Measurements from ENCODE around the gene SELENON. TPM values are rescaled to one million over a fixed set of nuclear protein-coding genes. Genes with fewer than 3 reads are reported as not detected.
"Not testable (repeated sequence)": the region's sequence is repeated elsewhere in the genome, so short reads cannot be mapped to it uniquely, and the experiment has no call there.

Gene SELENON
- total and polyA plus RNA-seq, 2 donors = 4.8 to 17.4 TPM

DNA sequence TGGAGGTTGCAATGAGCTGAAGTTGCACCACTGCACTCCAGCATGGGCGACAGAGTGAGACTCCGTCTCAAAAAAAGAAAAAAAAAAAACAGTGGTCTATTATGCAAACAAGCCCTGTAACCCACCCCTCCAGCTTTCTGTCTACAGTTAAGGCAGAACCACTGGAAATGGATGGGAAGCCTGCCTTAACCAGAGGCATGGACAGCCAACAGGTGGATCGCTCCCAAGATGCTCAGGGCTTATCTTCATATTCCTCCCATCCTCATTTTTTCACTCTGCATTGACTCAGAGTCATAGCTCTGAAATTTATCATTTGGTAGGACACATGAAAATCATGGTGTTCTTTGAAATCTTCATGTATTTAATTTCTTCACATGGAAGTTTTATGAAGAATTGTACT is 28.5 kb downstream of the SELENON start:
- no peak overlapping the region for H3K27ac ChIP-seq (ENCODE audit: low read depth in 1 of 2, low read length in 1 of 2)
- no peaks in the 10 kb centered on the region for H3K9me3 ChIP-seq (ENCODE audit: control insufficient read depth in 2 of 2, insufficient read depth in 1 of 2, low read length in 1 of 2)
- H3K27me3 ChIP-seq (ENCODE audit: control insufficient read depth in 2 of 2, insufficient read depth in 1 of 2, low read length in 1 of 2) = no peaks in the 10 kb centered on the region
- DNase-seq (ENCODE audit: low read depth in 6 of 9, low spot score in 9 of 9) = no peak
- H3K36me3 ChIP-seq (ENCODE audit: control insufficient read depth in 2 of 2, insufficient read depth in 2 of 2, low read length in 1 of 2) = peaks cover 56 to 84% of the 10 kb centered on the region in 2 donors
- H3K4me1 ChIP-seq (ENCODE audit: control insufficient read depth in 2 of 2, insufficient read depth in 2 of 2, low read length in 2 of 2) = peaks cover 0 to 3% of the 10 kb centered on the region in 2 donors
- 65% methylated on average over 3 of the region's 3 CpGs for WGBS
- no peak overlapping the region for H3K4me3 ChIP-seq (ENCODE audit: low read length in 2 of 2)

DNA sequence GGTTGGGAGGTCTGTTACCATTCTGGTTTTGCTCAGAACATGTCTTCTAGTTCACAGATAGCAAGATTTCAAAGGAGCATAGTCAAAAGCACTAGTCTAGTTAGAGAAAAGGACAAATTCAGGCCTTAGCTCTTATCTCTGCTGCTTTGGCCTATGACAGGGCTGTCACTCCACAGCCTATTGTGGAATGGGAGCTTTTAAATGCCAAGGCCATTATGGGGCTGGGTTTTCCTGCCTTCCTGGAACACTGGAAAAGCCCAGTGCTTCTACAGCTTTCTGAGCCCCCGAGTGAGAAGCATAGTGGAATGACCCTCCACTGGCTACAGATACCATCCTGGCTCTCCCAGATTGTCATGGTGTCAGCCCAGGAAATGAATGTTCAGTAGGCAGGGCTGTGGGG is 29.1 kb downstream of the SELENON start:
- Histone ChIP-seq H3K27me3 (ENCODE audit: control insufficient read depth in 2 of 2, insufficient read depth in 1 of 2, low read length in 1 of 2) (no peaks in the 10 kb centered on the region), H3K4me3 (ENCODE audit: low read length in 2 of 2) (no peak overlapping the region), H3K27ac (ENCODE audit: low read depth in 1 of 2, low read length in 1 of 2) (no peak overlapping the region), H3K36me3 (ENCODE audit: control insufficient read depth in 2 of 2, insufficient read depth in 2 of 2, low read length in 1 of 2) (peaks cover 56 to 86% of the 10 kb centered on the region in 2 donors), H3K9me3 (ENCODE audit: control insufficient read depth in 2 of 2, insufficient read depth in 1 of 2, low read length in 1 of 2) (no peaks in the 10 kb centered on the region), H3K4me1 (ENCODE audit: control insufficient read depth in 2 of 2, insufficient read depth in 2 of 2, low read length in 2 of 2) (peaks cover 0 to 3% of the 10 kb centered on the region in 2 donors)
- 96% methylated on average over 1 of the region's 1 CpG for WGBS
- DNase-seq (ENCODE audit: low read depth in 6 of 9, low spot score in 9 of 9) = no peak

- Histone ChIP-seq H3K27ac (ENCODE audit: low read depth in 1 of 2, low read length in 1 of 2) (no peak overlapping the region), H3K9me3 (ENCODE audit: control insufficient read depth in 2 of 2, insufficient read depth in 1 of 2, low read length in 1 of 2) (no peaks in the 10 kb centered on the region), H3K36me3 (ENCODE audit: control insufficient read depth in 2 of 2, insufficient read depth in 2 of 2, low read length in 1 of 2) (peaks cover 46 to 88% of the 10 kb centered on the region in 2 donors), H3K4me1 (ENCODE audit: control insufficient read depth in 2 of 2, insufficient read depth in 2 of 2, low read length in 2 of 2) (peaks cover 0 to 3% of the 10 kb centered on the region in 2 donors), H3K4me3 (ENCODE audit: low read length in 2 of 2) (no peak overlapping the region), H3K27me3 (ENCODE audit: control insufficient read depth in 2 of 2, insufficient read depth in 1 of 2, low read length in 1 of 2) (no peaks in the 10 kb centered on the region)
- no peak for DNase-seq (ENCODE audit: low read depth in 6 of 9, low spot score in 9 of 9)
- WGBS = 44% methylated on average over 5 of the region's 5 CpGs
Measured at GRCh38 chr1:25831569-25832196, 31.7 kb downstream of the SELENON start.

DNA sequence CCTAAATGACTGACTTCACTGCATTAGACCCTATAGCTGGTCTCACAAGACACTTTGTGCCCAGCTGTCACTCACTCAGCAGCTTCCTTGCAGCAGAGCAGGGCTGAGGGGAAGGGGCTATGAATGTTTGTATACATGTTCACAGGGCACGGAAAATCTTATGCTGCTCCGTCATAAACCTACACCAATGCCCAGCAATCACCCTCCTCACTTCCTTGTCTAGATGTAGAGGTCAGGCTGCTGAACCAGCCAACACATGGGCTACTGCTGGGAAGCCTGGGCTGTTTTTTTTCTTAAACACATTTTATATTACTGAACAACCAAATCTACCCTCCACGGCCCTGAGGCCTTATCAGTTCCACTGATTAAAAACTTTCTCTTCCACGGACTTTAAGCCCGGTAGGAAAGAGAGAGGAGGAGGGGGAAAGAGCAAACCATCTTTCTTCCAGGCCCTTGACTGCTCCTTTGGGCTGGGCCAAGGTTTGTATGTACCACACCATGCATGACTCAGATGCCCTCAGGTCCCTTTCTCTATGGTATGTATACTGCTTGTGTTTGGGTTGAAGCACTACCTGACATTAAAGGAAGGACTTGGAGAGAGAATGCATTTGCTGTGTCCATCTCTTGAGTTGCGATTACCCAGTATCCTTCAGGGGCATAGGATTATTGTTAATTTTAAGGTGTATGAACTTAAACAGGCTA is 32.5 kb downstream of the SELENON start:
- WGBS = 90% methylated on average over 6 of the region's 6 CpGs
- no peak for DNase-seq (ENCODE audit: low read depth in 6 of 9, low spot score in 9 of 9)
- Histone ChIP-seq H3K4me1 (ENCODE audit: control insufficient read depth in 2 of 2, insufficient read depth in 2 of 2, low read length in 2 of 2) (peaks cover 0 to 3% of the 10 kb centered on the region in 2 donors), H3K36me3 (ENCODE audit: control insufficient read depth in 2 of 2, insufficient read depth in 2 of 2, low read length in 1 of 2) (peaks cover 45 to 80% of the 10 kb centered on the region in 2 donors), H3K4me3 (ENCODE audit: low read length in 2 of 2) (no peak overlapping the region), H3K9me3 (ENCODE audit: control insufficient read depth in 2 of 2, insufficient read depth in 1 of 2, low read length in 1 of 2) (no peaks in the 10 kb centered on the region), H3K27me3 (ENCODE audit: control insufficient read depth in 2 of 2, insufficient read depth in 1 of 2, low read length in 1 of 2) (no peaks in the 10 kb centered on the region), H3K27ac (ENCODE audit: low read depth in 1 of 2, low read length in 1 of 2) (no peak overlapping the region)

DNA sequence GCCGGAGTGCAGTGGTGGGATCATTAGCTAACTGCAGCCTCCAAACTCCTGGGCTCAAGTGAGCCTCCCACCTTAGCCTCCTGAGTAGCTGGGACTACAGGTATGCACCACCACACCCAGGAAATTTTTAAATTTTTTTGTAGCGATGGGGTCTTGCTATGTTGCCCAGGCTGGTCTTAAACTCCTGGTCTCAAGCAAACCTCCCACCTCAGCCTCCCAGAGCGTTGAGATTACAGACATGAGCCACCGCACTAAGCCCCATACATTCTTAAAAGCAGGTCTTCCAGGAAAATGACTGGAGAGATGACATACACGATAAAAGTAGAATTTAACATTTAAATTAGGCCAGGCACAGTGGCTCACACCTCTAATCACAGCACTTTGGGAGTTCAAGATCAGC is 33.2 kb downstream of the SELENON start:
- Histone ChIP-seq H3K4me1 (ENCODE audit: control insufficient read depth in 2 of 2, insufficient read depth in 2 of 2, low read length in 2 of 2) (peaks cover 0 to 3% of the 10 kb centered on the region in 2 donors), H3K27ac (ENCODE audit: low read depth in 1 of 2, low read length in 1 of 2) (no peak overlapping the region), H3K9me3 (ENCODE audit: control insufficient read depth in 2 of 2, insufficient read depth in 1 of 2, low read length in 1 of 2) (no peaks in the 10 kb centered on the region), H3K27me3 (ENCODE audit: control insufficient read depth in 2 of 2, insufficient read depth in 1 of 2, low read length in 1 of 2) (no peaks in the 10 kb centered on the region), H3K4me3 (ENCODE audit: low read length in 2 of 2) (no peak overlapping the region), H3K36me3 (ENCODE audit: control insufficient read depth in 2 of 2, insufficient read depth in 2 of 2, low read length in 1 of 2) (peaks cover 39 to 74% of the 10 kb centered on the region in 2 donors)
- over 99% methylated on average over 5 of the region's 5 CpGs for WGBS
- no peak for DNase-seq (ENCODE audit: low read depth in 6 of 9, low spot score in 9 of 9)

DNA sequence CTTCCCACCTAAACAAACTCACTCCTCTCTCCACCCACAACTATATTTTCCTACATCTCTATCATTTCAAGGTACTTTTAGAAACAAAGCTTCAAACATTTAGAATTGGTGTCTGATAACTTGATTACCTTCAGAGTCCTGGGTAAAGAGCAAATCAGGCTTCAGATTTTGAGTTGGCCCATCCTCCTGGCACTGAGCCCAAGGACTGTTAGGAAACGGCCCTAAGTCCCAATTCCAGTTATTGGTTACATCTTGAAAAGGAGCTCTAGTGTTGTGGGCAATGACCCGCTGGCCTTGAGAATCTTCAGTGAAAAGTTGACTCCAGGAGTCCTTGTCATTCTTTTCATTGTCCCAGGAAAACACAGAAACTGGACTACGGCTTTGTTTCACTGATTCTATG is 34.9 kb downstream of the SELENON start:
- no peak overlapping the region for H3K4me3 ChIP-seq (ENCODE audit: low read length in 2 of 2)
- H3K27me3 ChIP-seq (ENCODE audit: control insufficient read depth in 2 of 2, insufficient read depth in 1 of 2, low read length in 1 of 2) = no peaks in the 10 kb centered on the region
- peaks cover 25 to 57% of the 10 kb centered on the region in 2 donors for H3K36me3 ChIP-seq (ENCODE audit: control insufficient read depth in 2 of 2, insufficient read depth in 2 of 2, low read length in 1 of 2)
- peaks cover 0 to 3% of the 10 kb centered on the region in 2 donors for H3K4me1 ChIP-seq (ENCODE audit: control insufficient read depth in 2 of 2, insufficient read depth in 2 of 2, low read length in 2 of 2)
- no peak for DNase-seq (ENCODE audit: low read depth in 6 of 9, low spot score in 9 of 9)
- no peaks in the 10 kb centered on the region for H3K9me3 ChIP-seq (ENCODE audit: control insufficient read depth in 2 of 2, insufficient read depth in 1 of 2, low read length in 1 of 2)
- H3K27ac ChIP-seq (ENCODE audit: low read depth in 1 of 2, low read length in 1 of 2) = no peak overlapping the region
- WGBS = 94% methylated on average over 3 of the region's 3 CpGs

DNA sequence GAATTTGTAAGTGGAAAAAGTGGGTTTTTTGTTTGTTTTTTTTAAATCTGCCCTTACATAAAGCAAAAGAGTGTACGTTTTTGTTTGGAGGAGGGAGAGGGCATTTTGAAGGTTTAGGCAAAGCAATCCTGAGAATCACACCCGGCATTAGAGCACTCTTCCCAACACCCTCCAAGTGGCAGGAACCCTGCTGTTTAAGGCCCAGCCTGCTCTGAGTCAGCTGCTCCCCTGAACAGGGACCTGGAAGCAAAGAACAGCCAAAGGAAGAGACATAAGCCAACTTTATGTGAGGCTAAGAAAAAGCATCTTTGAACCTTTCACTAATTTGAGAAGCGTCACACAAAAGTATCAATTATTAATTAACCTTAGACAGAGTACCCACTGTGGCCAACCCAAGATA is 36.7 kb downstream of the SELENON start:
- Histone ChIP-seq H3K4me3 (ENCODE audit: low read length in 2 of 2) (no peak overlapping the region), H3K4me1 (ENCODE audit: control insufficient read depth in 2 of 2, insufficient read depth in 2 of 2, low read length in 2 of 2) (peaks cover 0 to 3% of the 10 kb centered on the region in 2 donors), H3K27me3 (ENCODE audit: control insufficient read depth in 2 of 2, insufficient read depth in 1 of 2, low read length in 1 of 2) (no peaks in the 10 kb centered on the region), H3K9me3 (ENCODE audit: control insufficient read depth in 2 of 2, insufficient read depth in 1 of 2, low read length in 1 of 2) (no peaks in the 10 kb centered on the region), H3K27ac (ENCODE audit: low read depth in 1 of 2, low read length in 1 of 2) (no peak overlapping the region), H3K36me3 (ENCODE audit: control insufficient read depth in 2 of 2, insufficient read depth in 2 of 2, low read length in 1 of 2) (peaks cover 14 to 39% of the 10 kb centered on the region in 2 donors)
- WGBS = 96% methylated on average over 3 of the region's 3 CpGs
- no peak for DNase-seq (ENCODE audit: low read depth in 6 of 9, low spot score in 9 of 9)

- 100% methylated on average over 1 of the region's 1 CpG for WGBS
Measured at GRCh38 chr1:25837262-25837875, 37.4 kb downstream of the SELENON start.

GRCh38 chr1:25839808-25840207 is 39.8 kb downstream of the SELENON start:
- not testable (repeated sequence) for H3K4me3 ChIP-seq (ENCODE audit: low read length in 2 of 2); DNase-seq (ENCODE audit: low read depth in 6 of 9, low spot score in 9 of 9); H3K4me1 ChIP-seq (ENCODE audit: control insufficient read depth in 2 of 2, insufficient read depth in 2 of 2, low read length in 2 of 2); H3K9me3 ChIP-seq (ENCODE audit: control insufficient read depth in 2 of 2, insufficient read depth in 1 of 2, low read length in 1 of 2); H3K27me3 ChIP-seq (ENCODE audit: control insufficient read depth in 2 of 2, insufficient read depth in 1 of 2, low read length in 1 of 2); H3K27ac ChIP-seq (ENCODE audit: low read depth in 1 of 2, low read length in 1 of 2)
- H3K36me3 ChIP-seq (ENCODE audit: control insufficient read depth in 2 of 2, insufficient read depth in 2 of 2, low read length in 1 of 2) = peaks cover 0 to 11% of the 10 kb centered on the region in 2 donors
- 99% methylated on average over 4 of the region's 4 CpGs for WGBS

More at GRCh38 chr1:25837262-25837875, 37.4 kb downstream of the SELENON start:
- H3K4me3 ChIP-seq (ENCODE audit: low read length in 2 of 2) = no peak overlapping the region
- peaks cover 9 to 32% of the 10 kb centered on the region in 2 donors for H3K36me3 ChIP-seq (ENCODE audit: control insufficient read depth in 2 of 2, insufficient read depth in 2 of 2, low read length in 1 of 2)
- no peaks in the 10 kb centered on the region for H3K27me3 ChIP-seq (ENCODE audit: control insufficient read depth in 2 of 2, insufficient read depth in 1 of 2, low read length in 1 of 2)
- H3K27ac ChIP-seq (ENCODE audit: low read depth in 1 of 2, low read length in 1 of 2) = no peak overlapping the region
- DNase-seq (ENCODE audit: low read depth in 6 of 9, low spot score in 9 of 9) = no peak
- peaks cover 0 to 3% of the 10 kb centered on the region in 2 donors for H3K4me1 ChIP-seq (ENCODE audit: control insufficient read depth in 2 of 2, insufficient read depth in 2 of 2, low read length in 2 of 2)
- H3K9me3 ChIP-seq (ENCODE audit: control insufficient read depth in 2 of 2, insufficient read depth in 1 of 2, low read length in 1 of 2) = no peaks in the 10 kb centered on the region

Data from thymus (tissue), 11 donors.